GM18909 (cell line): Measurements from ENCODE around the gene TMED9.

Experiments
- ATAC-seq: cut with Tn5 transposase; IDR thresholded peaks from one replicate; pipeline ENCODE4 v1.9.1; 2021; ENCODE audit warnings: mild to moderate bottlenecking; ENCODE audit not compliant: unreplicated experiment, poor library complexity

TMED9 gene

GRCh38 chr5:177576169-177576568, 15.8 kb upstream of the TMED9 start:
- ATAC-seq, result no peak

GRCh38 chr5:177578316-177578715, 13.7 kb upstream of the TMED9 start:
- no peak for ATAC-seq

- no peak for ATAC-seq
Measured at GRCh38 chr5:177588413-177588909, 3.5 kb upstream of the TMED9 start.

DNA sequence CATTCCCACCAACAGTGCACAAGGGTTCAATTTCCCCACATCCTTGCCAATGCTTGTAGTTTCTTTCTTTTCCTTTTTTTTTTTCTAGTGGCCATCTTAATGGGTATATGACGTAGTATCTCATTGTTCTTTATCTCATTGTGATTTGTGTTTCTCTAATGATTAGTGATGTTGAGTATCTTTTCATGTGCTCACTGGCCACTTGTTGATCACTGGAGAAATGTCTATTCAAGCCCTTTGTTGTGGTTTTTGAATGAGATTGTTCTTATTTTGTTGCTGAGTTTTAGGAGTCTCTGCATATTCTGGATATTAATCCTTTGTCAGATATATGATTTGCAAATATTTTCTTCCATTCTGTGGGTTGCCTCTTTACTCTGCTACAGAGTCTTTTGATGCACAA, 1.6 kb upstream of the TMED9 start:
- no peak for ATAC-seq

DNA sequence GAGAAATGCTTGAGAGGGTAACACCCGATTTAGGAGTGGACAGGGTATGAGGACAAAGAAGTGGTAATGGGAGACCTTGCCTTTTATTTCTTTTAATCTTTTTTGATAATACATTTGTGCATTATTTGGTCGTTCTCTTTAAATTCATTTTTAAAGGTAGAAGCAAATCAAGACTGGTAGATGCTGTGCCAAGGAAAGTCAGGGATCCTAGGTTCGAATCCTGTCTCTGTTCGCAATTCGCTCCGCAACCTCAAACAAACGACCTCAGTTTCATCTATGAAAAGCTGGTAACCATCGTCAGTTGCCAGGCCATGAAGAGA, 353 bp upstream of the TMED9 start:
- no peak for ATAC-seq

GRCh38 chr5:177592905-177593304, 902 bp downstream of the TMED9 start:
- ATAC-seq, result no peak

DNA sequence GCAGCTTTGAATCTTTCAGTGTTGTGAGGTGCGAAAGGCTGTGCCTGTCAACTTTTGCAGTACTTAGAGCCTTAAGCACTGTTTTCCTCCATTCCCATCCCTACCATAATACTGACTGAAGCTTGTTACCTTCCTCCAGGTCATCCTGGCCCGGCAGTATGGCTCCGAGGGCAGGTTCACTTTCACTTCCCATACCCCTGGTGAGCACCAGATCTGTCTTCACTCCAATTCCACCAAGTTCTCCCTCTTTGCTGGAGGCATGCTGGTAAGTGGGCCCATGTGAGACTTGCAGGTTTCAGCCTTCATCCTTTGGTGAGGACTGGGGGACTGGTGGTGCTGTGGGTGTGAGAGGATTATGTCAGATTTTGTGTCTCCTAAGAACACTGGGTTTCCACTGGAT, 1.5 kb downstream of the TMED9 start:
- no peak for ATAC-seq

DNA sequence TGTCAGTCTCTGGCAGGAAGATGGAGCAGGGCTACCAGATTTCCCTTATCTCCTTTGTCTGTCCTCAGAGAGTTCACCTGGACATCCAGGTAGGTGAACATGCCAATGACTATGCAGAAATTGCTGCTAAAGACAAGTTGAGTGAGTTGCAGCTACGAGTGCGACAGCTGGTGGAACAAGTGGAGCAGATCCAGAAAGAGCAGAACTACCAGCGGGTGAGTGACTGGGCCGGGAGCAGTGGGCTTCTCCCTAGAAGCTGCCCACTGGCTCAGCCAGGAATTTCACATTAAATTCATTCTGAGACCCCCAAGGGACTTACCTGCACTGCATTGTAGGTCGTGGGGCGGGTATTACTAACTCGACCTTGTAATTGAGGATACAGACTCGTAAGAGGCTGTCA, 2.1 kb downstream of the TMED9 start:
- no peak for ATAC-seq

DNA sequence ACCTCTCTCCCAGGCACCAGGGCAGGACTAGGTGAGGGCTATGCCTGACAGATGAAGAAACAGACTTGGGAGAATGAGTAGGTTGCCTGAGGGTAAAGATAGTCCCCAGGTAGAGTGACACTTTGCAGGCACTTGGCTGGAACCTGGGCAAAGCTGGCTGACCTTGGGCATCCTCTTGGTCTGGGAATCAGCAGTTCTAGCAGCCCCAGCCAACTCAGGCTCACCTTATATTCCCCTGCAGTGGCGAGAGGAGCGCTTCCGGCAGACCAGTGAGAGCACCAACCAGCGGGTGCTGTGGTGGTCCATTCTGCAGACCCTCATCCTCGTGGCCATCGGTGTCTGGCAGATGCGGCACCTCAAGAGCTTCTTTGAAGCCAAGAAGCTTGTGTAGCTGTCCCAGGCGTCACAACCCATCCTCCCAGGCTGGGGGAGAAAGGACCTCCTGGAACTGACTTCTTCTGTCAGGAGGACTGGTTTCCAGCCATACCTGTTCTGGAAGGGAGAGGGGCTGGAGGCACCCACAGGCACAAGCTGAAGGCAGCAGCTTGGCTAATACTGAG, 3.1 kb downstream of the TMED9 start:
- no peak for ATAC-seq

DNA sequence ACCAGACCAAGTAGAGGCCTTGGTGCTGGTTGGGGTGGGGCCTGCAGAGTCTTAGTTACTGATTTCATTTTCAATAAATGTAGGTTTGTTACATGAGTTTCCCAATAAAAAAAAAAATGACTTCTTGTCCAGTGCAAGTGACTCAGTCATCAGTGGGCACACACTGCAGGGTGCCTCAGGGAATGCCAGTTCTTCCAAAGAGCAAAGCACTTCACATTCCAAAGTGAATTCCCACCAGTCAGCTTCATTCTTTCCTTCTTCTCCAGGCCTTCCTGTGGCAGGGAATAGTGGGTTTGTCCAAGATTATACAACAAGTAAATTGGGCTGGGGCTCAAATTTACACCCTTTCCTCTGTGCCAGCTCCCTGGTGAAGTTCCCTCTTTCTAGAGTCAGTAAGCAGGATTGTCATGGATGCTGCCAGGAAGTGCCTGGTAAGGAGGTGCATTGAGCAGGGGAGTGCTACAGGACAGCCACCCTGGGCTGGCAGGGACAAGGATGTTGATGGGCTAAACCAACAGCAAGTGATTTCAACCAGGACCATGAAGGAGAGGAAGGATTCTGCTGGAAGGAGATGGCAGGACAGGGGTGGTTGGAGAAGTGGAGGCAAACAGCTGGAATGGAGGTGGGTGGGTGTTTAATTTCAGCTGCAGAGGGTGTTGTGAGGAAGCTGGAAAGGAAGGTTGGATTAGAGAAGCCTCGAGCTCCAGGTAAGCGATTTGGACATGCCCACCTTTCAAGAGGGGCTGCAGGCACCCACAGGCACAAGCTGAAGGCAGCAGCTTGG, 4.2 kb downstream of the TMED9 start:
- ATAC-seq, result no peak

- no peak for ATAC-seq
Measured at GRCh38 chr5:177596775-177597238, 4.8 kb downstream of the TMED9 start.

- ATAC-seq, result no peak
Measured at GRCh38 chr5:177598477-177598876, 6.5 kb downstream of the TMED9 start.

GRCh38 chr5:177599731-177600507, 7.9 kb downstream of the TMED9 start, which contains the start of gene B4GALT7:
TSS of gene B4GALT7 (plus strand) at chr5:177600132. CDS start at chr5:177600211, 79 bp downstream.
- ATAC-seq, result peak; percentile 89

- no peak for ATAC-seq
Measured at GRCh38 chr5:177600508-177601018, 8.6 kb downstream of the TMED9 start.

DNA sequence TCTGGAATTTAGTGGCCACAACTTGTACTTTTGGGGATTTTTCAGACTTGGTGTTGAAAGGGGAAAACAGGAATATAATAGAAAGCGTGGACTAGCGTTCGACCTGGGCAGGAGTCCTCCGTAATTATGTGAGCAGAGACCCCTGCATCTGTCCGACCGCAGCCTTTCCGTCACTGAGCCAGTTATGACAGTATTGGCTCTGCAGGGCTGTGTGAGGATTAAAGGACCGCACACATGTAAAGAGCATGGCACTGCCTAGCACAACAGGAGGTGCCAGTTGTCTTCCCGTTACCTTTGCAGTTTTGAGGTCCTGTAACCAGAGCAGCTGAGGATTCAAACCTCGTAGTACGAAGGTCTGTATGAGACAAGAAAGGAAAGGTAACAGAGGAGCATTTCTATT, 9.1 kb downstream of the TMED9 start:
- ATAC-seq, result no peak

GRCh38 chr5:177601577-177602457, 9.8 kb downstream of the TMED9 start:
- ATAC-seq, result no peak

DNA sequence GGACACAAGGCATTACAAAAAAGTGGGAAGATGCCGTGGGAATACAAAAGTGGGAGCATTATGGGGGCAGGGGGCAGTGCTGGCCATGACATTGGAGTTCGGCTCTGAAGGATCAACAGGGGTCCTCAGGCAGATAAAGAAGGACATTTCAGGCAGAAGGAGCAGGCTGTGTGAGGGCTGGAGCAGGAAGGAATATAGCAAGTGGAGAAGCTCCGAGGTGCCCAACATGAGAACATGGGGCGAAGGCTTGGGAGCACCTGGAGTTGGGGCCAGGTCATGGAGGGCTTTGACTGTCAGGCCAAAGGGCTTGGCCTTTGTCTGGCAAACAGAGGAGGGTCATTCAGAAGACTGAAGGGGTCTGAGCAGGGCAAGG, 10.4 kb downstream of the TMED9 start:
- ATAC-seq, result no peak

DNA sequence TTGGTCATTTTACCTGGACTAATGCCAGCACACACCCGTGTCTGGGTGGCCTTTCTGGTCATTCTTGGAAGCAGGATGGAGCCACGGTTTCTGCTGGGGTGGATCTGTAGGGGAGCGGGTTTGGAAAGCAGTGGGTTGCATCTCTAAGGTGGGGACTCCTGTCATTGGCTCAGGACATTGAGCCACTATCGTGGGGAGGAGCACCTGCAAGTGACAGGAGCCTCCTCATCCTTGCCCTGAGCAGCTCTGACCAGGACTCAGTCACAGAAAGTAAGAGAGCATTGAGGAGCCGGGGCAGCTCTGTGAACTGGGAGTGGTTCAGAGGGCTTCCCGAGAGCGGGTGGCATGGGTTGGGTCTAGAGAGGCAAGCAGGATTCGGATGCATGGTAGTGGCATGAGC, 11.6 kb downstream of the TMED9 start:
- no peak for ATAC-seq

DNA sequence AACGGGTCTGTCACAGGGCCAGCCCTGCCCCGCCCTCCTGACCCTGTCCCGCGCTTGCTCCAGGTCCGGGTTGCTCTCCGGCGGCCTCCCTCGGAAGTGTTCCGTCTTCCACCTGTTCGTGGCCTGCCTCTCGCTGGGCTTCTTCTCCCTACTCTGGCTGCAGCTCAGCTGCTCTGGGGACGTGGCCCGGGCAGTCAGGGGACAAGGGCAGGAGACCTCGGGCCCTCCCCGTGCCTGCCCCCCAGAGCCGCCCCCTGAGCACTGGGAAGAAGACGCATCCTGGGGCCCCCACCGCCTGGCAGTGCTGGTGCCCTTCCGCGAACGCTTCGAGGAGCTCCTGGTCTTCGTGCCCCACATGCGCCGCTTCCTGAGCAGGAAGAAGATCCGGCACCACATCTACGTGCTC, 12.1 kb downstream of the TMED9 start:
- no peak for ATAC-seq

DNA sequence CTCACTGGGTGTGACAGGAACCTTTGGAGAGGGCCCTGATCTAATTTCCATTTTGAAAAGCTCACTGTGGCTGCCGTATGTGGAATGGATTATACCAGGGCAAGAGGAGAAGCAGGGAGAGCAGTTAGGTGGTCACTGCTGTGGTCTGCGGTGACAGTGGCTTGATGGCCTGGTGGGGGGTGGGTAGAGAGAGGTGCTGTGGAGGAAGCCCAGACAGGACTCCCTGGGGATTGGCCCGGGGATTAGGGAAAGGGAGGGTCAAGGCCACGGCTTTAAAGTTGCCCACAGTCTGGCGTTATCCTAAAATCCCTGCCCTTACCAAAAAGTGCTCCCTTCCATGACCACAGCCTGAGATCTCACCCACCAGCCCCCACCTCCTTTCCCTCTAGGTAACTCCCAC, 12.7 kb downstream of the TMED9 start:
- ATAC-seq, result no peak
